22Rv1 (cell line): ENCODE data around the gene EEPD1.

Experiments used
- H3K27ac ChIP-seq: fragments of 450-650 bp; 2 replicates; pipeline ENCODE4 v1.5.1; 2017
- CTCF ChIP-seq: fragments of 450-650 bp; IDR thresholded peaks from 2 replicates; pipeline ENCODE4 v1.5.1; 2017; ENCODE audit warnings: mild to moderate bottlenecking
- ZFX ChIP-seq: fragments of 450-650 bp; IDR thresholded peaks from 2 replicates; pipeline ENCODE4 v1.6.1; 2017; ENCODE audit warnings: antibody characterized with exemption, borderline replicate concordance

Gene EEPD1

GRCh38 chr7:36283181-36283580 is 130.1 kb downstream of the EEPD1 start:
- H3K27ac ChIP-seq, result no peak overlapping the region
- TF ChIP-seq ZFX (no peak), CTCF (no peak)

GRCh38 chr7:36283711-36284130 is 130.7 kb downstream of the EEPD1 start:
- H3K27ac ChIP-seq, result no peak overlapping the region
- TF ChIP-seq ZFX (no peak), CTCF (no peak)

- TF ChIP-seq CTCF (peak; percentile 29; the same call in 1 of the 2 replicates), ZFX (no peak)
- no peak overlapping the region for H3K27ac ChIP-seq
Observed at GRCh38 chr7:36284456-36285090, 131.5 kb downstream of the EEPD1 start.

- TF ChIP-seq ZFX, result no peak
- no peak for TF ChIP-seq CTCF
- no peak overlapping the region for H3K27ac ChIP-seq
Observed at GRCh38 chr7:36285276-36285675, 132.2 kb downstream of the EEPD1 start.

GRCh38 chr7:36286226-36286625 is 133.2 kb downstream of the EEPD1 start:
- TF ChIP-seq CTCF, result no peak
- TF ChIP-seq ZFX, result no peak
- H3K27ac ChIP-seq, result no peak overlapping the region

- no peak for TF ChIP-seq CTCF
- H3K27ac ChIP-seq, result no peak overlapping the region
Observed at GRCh38 chr7:36286688-36287087, 133.6 kb downstream of the EEPD1 start.

GRCh38 chr7:36287371-36288241 is 134.6 kb downstream of the EEPD1 start:
- TF ChIP-seq CTCF (no peak), ZFX (no peak)
- H3K27ac ChIP-seq, result peak overlapping the region; percentile 47
